Stomach (tissue), 9 donors: ENCODE data around the gene GPC5. TPM values are rescaled to one million over a fixed set of nuclear protein-coding genes. Genes with fewer than 3 reads are reported as not detected.
"Not testable (repeated sequence)": the region's sequence is repeated elsewhere in the genome, so short reads cannot be mapped to it uniquely, and the experiment has no call there.

ENCODE experiments used
- DNase-seq, 2 donors: peaks; one replicate each; pipeline versions ENCODE4 v3.0.0 to v3.0.0-alpha.2; 2013 to 2019
- H3K27ac ChIP-seq, 5 donors: fragments of 200-600 bp in 4 of 5; sonication (generic) in 4 of 5; one replicate each; pipeline ENCODE4 v1.5.1; 2013 to 2019; ENCODE audit warnings: mild to moderate bottlenecking in 1 of 5, moderate library complexity in 1 of 5
- H3K27me3 ChIP-seq, 3 donors: fragments of 200-600 bp; sonication (generic); one replicate each; pipeline ENCODE4 v1.5.1; 2017 to 2019; ENCODE audit warnings: mixed run types in 1 of 3
- H3K36me3 ChIP-seq, 4 donors: fragments of 200-600 bp; sonication (generic); 1 replicate in 3 of 4; 2 replicates in 1 of 4; pipeline ENCODE4 v1.5.1; 2016 to 2019
- H3K4me1 ChIP-seq, 4 donors: fragments of 200-600 bp; sonication (generic); one replicate each; pipeline ENCODE4 v1.5.1; 2016 to 2019
- H3K4me3 ChIP-seq, 4 donors: fragments of 200-600 bp; sonication (generic) in 3 of 4; one replicate each; pipeline ENCODE4 v1.5.1; 2016 to 2019; ENCODE audit warnings: mild to moderate bottlenecking in 1 of 4
- H3K9me3 ChIP-seq, 4 donors: fragments of 200-600 bp; sonication (generic); one replicate each; pipeline ENCODE4 v1.5.1; 2016 to 2019
- EP300 ChIP-seq: sonication (generic); formaldehyde crosslinking; IDR thresholded peaks from one replicate; pipeline ENCODE4 v1.6.1; 2017; ENCODE audit warnings: antibody characterized with exemption
- POLR2A ChIP-seq, 4 donors: fragments of 450-650 bp; IDR thresholded peaks; one replicate each; pipeline ENCODE4 v1.6.1; 2016; ENCODE audit warnings: antibody characterized with exemption in 4 of 4, control low read depth in 2 of 4, mild to moderate bottlenecking in 1 of 4, moderate library complexity in 1 of 4
- POLR2AphosphoS5 ChIP-seq, 3 donors: sonication (generic); formaldehyde crosslinking; IDR thresholded peaks; one replicate each; pipeline ENCODE4 v1.6.1; 2016; ENCODE audit warnings: antibody characterized with exemption in 3 of 3
- WGBS, 5 donors: extraction: QIAGEN DNeasy Blood & Tissue Kit in 3 of 5; methylation state at CpG; one replicate each; pipeline versions ENCODE4 v1.1.5 to v1.1.7; 2013 to 2018; 5-methylcytosine and 5-hydroxymethylcytosine counted together
- intact Hi-C: fragments of 100-400 bp; cut with DNase I; formaldehyde crosslinking; loops from one replicate; pipeline ENCODE4 v1.15.1; 2023; ENCODE audit warnings: low total_unique reads
- polyA plus RNA-seq, 3 donors: library from polyadenylated mRNA; stranded (reverse); fragments of 200-250 nt; gene quantifications; one replicate each; pipeline ENCODE4 v1.2.3, GENCODE V29; 2013
- total RNA-seq, 5 donors: library from RNA; depleted of rRNA; stranded (reverse); fragments of >200 nt; gene quantifications; one replicate each; pipeline versions ENCODE4 v1.1.0 to v1.2.3, GENCODE V29; 2014 to 2016
- TF ChIP-seq, protein P1 (sequence below), 7 experiments: fragments of 450-650 bp in 4 of 7; fragments of 200-600 bp in 3 of 7; sonication (generic) in 3 of 7; IDR thresholded peaks; one replicate each; pipeline ENCODE4 v1.5.1; 2016 to 2019; ENCODE audit warnings: antibody characterized with exemption in 7 of 7, control low read depth in 2 of 7, mild to moderate bottlenecking in 1 of 7
- donor health status: healthy with polysubstance abuse.
- donor health status: Bipolar disorder and iron deficiency.
- donor health status: healthy.

Gene GPC5
- total and polyA plus RNA-seq, 8 donors: 0.87 to 2.8 TPM; not detected in 6

DNA sequence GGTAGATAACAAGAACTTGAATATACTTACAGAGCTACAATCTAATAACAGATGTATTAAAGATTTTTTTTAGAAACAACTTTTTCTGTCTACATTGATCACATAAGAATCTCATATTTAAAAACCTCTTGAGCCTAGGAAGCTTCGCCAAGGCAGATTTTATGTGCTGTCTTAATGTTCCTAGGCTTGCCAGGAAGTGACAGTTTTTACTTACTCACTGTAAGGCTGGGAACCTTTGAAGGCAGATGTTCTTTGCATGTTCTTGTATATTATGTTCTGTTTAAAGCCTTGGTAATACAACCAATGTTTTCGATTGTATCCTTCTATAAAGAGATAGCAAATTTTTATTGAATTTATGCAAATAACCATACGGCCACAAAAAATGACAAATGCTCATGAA is 492.7 kb downstream of the GPC5 start:
- Histone ChIP-seq H3K4me1 (no peaks in the 10 kb centered on the region), H3K36me3 (no peaks in the 10 kb centered on the region), H3K27me3 (no peaks in the 10 kb centered on the region), H3K9me3 (peaks cover 0 to 44% (median 0%) of the 10 kb centered on the region in 4 donors), H3K27ac (no peak overlapping the region), H3K4me3 (no peak overlapping the region)
- DNase-seq: peak in 1 of 2 donors; percentile 23
- TF ChIP-seq, protein P1, sequence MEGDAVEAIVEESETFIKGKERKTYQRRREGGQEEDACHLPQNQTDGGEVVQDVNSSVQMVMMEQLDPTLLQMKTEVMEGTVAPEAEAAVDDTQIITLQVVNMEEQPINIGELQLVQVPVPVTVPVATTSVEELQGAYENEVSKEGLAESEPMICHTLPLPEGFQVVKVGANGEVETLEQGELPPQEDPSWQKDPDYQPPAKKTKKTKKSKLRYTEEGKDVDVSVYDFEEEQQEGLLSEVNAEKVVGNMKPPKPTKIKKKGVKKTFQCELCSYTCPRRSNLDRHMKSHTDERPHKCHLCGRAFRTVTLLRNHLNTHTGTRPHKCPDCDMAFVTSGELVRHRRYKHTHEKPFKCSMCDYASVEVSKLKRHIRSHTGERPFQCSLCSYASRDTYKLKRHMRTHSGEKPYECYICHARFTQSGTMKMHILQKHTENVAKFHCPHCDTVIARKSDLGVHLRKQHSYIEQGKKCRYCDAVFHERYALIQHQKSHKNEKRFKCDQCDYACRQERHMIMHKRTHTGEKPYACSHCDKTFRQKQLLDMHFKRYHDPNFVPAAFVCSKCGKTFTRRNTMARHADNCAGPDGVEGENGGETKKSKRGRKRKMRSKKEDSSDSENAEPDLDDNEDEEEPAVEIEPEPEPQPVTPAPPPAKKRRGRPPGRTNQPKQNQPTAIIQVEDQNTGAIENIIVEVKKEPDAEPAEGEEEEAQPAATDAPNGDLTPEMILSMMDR (IDR thresholded peaks at IDR 0.05): no peak
- no peak for TF ChIP-seq POLR2A (IDR thresholded peaks at IDR 0.05)
- TF ChIP-seq POLR2AphosphoS5 (IDR thresholded peaks at IDR 0.05): no peak
- TF ChIP-seq EP300: no peak
- intact Hi-C loops: no loop called here
- 65 to 71% (median 69%) methylated on average over 3 of the region's 3 CpGs for WGBS, 5 donors

DNA sequence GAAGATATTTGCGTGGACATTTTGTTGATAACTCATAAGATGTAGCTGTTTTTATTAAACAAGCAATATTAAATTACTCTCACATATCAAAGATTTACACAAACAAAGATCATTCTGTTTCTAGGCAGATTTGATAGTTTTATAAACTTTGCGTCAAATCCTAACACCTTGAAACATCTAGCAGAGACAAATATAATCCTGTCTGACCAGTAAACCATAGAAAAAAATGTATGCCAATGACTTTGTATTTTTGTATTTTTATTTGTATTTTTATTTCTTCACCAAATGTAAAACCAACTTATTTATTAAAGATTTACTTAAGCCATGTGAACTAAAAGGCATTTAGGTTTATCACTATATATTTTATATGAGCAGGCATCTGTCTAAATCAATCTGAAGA is 494.6 kb downstream of the GPC5 start:
- no peaks in the 10 kb centered on the region for H3K27me3 ChIP-seq
- H3K9me3 ChIP-seq: peaks cover 0 to 38% (median 0%) of the 10 kb centered on the region in 4 donors
- H3K4me1 ChIP-seq: no peaks in the 10 kb centered on the region
- no peak overlapping the region for H3K4me3 ChIP-seq
- intact Hi-C loops: no loop called here
- DNase-seq: no peak
- H3K27ac ChIP-seq: no peak overlapping the region
- TF ChIP-seq POLR2AphosphoS5 (IDR thresholded peaks at IDR 0.05) (no peak), EP300 (no peak), POLR2A (IDR thresholded peaks at IDR 0.05) (no peak)
- TF ChIP-seq, protein P1 (IDR thresholded peaks at IDR 0.05): no peak
- WGBS, 5 donors: 92 to 97% (median 94%) methylated on average over 2 of the region's 2 CpGs
- no peaks in the 10 kb centered on the region for H3K36me3 ChIP-seq

DNA sequence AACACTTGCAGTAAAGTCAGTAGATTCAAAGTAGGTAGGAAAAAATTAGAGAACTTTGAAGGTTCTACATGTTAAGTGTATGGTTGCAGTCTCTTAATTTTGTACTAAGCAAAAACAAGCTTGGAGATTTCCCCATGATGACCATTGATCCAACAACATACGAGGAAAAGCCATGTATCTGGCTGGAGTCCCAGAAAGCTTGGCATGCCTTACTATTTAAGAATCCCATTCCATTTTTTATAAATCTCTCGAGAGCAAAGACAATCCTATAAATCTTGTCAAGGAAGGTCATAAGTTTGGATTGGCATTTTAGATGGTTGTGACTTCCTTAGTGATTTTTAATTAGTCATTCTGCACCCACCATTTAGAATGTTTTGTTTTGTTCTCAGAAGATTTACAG is 495.9 kb downstream of the GPC5 start:
- intact Hi-C loops: no loop called here
- H3K27ac ChIP-seq: no peak overlapping the region
- H3K27me3 ChIP-seq: no peaks in the 10 kb centered on the region
- peaks cover 0 to 38% (median 0%) of the 10 kb centered on the region in 4 donors for H3K9me3 ChIP-seq
- TF ChIP-seq POLR2A (IDR thresholded peaks at IDR 0.05) (no peak), EP300 (no peak), POLR2AphosphoS5 (IDR thresholded peaks at IDR 0.05) (no peak)
- TF ChIP-seq, protein P1 (IDR thresholded peaks at IDR 0.05): no peak
- no peaks in the 10 kb centered on the region for H3K36me3 ChIP-seq
- DNase-seq: peak in 1 of 2 donors; percentile 68
- no peak overlapping the region for H3K4me3 ChIP-seq
- 30 to 58% (median 35%) methylated on average over 2 of the region's 2 CpGs for WGBS, 5 donors
- no peaks in the 10 kb centered on the region for H3K4me1 ChIP-seq

DNA sequence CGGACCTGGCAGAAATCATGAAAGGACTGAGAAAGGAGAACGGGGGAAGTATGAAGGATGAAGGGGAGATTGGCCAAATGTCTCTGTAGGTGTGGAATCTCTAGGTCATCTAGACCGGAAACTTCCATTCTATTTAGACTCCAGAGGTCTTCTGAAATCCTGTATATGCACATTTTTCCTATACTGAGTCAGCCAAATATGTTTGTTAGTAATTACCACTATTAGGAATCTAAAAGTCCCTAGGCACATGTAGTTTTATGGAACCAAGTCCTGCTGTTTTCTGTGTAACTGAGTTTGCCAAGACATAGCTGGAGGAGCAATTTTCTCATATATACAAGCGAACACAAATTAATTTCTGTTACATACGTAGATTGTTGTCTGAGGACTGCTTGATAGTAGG is 498.1 kb downstream of the GPC5 start:
- Histone ChIP-seq H3K9me3 (peaks cover 0 to 38% (median 0%) of the 10 kb centered on the region in 4 donors), H3K27me3 (no peaks in the 10 kb centered on the region), H3K27ac (no peak overlapping the region), H3K4me3 (no peak overlapping the region), H3K36me3 (no peaks in the 10 kb centered on the region), H3K4me1 (no peaks in the 10 kb centered on the region)
- peak in 1 of 2 donors; percentile 14 for DNase-seq
- TF ChIP-seq POLR2AphosphoS5 (IDR thresholded peaks at IDR 0.05) (no peak), POLR2A (IDR thresholded peaks at IDR 0.05) (no peak), EP300 (no peak)
- TF ChIP-seq, protein P1 (IDR thresholded peaks at IDR 0.05): no peak
- WGBS, 5 donors: 67 to 88% (median 70%) methylated on average over 5 of the region's 5 CpGs
- intact Hi-C loops: no loop called here

DNA sequence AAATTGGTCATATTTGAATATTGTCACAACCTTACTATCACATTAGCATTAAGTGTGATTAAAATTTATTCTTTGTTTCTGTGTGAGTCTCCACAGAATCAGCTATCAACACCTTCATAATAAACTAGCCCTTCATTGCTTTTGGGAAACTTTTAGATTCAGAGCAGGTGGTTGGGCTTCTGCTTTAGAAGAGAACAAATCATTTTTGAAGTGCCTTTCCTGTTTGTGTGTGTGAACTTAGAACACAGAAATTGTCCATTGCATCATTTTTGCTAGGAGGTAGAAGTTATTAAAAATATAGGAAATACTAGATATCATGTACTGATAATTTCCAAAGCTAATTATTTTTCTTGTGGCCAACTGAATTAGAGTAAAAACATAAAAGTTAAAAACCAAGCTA is 500.6 kb downstream of the GPC5 start:
- H3K27ac ChIP-seq, H3K36me3 ChIP-seq, H3K4me1 ChIP-seq, H3K4me3 ChIP-seq, DNase-seq, intact Hi-C loops, H3K27me3 ChIP-seq: not testable (repeated sequence)
- H3K9me3 ChIP-seq: peaks cover 0 to 24% (median 0%) of the 10 kb centered on the region in 4 donors
